ENCODE measurements around the gene JAKMIP3. TPM values are rescaled to one million over a fixed set of nuclear protein-coding genes. Genes with fewer than 3 reads are reported as not detected.
"Not testable (repeated sequence)": the region's sequence is repeated elsewhere in the genome, so short reads cannot be mapped to it uniquely, and the experiment has no call there.

Gene JAKMIP3
- total and polyA plus RNA-seq, 8 donors = 0.18 to 1.1 (median 0.44) TPM; not detected in 2

GRCh38 chr10:132075909-132076577, 10.3 kb downstream of the JAKMIP3 start:
- Histone ChIP-seq H3K4me3 (no peak overlapping the region), H3K9me3 (peaks cover 0 to 15% (median 7%) of the 10 kb centered on the region in 4 donors), H3K36me3 (no peaks in the 10 kb centered on the region), H3K27ac (no peak overlapping the region), H3K4me1 (no peaks in the 10 kb centered on the region), H3K27me3 (peaks cover 0 to 10% (median 3%) of the 10 kb centered on the region in 3 donors)
- TF ChIP-seq POLR2A (IDR thresholded peaks at IDR 0.05) (no peak), CTCF (IDR thresholded peaks at IDR 0.05) (no peak), EP300 (IDR thresholded peaks at IDR 0.05) (no peak), POLR2AphosphoS5 (IDR thresholded peaks at IDR 0.05) (no peak)
- peak in 1 of 2 donors; percentile 0 for DNase-seq
- WGBS, 5 donors = 71 to 78% (median 76%) methylated on average over 17 of the region's 17 CpGs
- intact Hi-C loops (cut with DNase I; ENCODE audit: low total_unique reads) = no loop called here

GRCh38 chr10:132076578-132077081, 10.9 kb downstream of the JAKMIP3 start:
- Histone ChIP-seq H3K4me1 (no peaks in the 10 kb centered on the region), H3K9me3 (peaks cover 0 to 15% (median 7%) of the 10 kb centered on the region in 4 donors), H3K27me3 (peaks cover 0 to 10% (median 3%) of the 10 kb centered on the region in 3 donors), H3K36me3 (no peaks in the 10 kb centered on the region), H3K4me3 (no peak overlapping the region), H3K27ac (no peak overlapping the region)
- WGBS, 5 donors = 85 to 90% (median 88%) methylated on average over 15 to 19 of the region's 19 CpGs
- intact Hi-C loops (cut with DNase I; ENCODE audit: low total_unique reads) = no loop called here
- peak in 1 of 2 donors; percentile 0 for DNase-seq
- TF ChIP-seq CTCF (IDR thresholded peaks at IDR 0.05) (no peak), POLR2A (IDR thresholded peaks at IDR 0.05) (no peak), POLR2AphosphoS5 (IDR thresholded peaks at IDR 0.05) (no peak), EP300 (IDR thresholded peaks at IDR 0.05) (no peak)

GRCh38 chr10:132077091-132077490, 11.3 kb downstream of the JAKMIP3 start:
- H3K4me3 ChIP-seq = no peak overlapping the region
- intact Hi-C loops (cut with DNase I; ENCODE audit: low total_unique reads) = no loop called here
- TF ChIP-seq POLR2AphosphoS5 (IDR thresholded peaks at IDR 0.05) (no peak), POLR2A (IDR thresholded peaks at IDR 0.05) (no peak), CTCF (IDR thresholded peaks at IDR 0.05) (no peak), EP300 (IDR thresholded peaks at IDR 0.05) (no peak)
- no peaks in the 10 kb centered on the region for H3K4me1 ChIP-seq
- H3K9me3 ChIP-seq = peaks cover 0 to 14% (median 4%) of the 10 kb centered on the region in 4 donors
- peaks cover 0 to 10% (median 3%) of the 10 kb centered on the region in 3 donors for H3K27me3 ChIP-seq
- H3K36me3 ChIP-seq = no peaks in the 10 kb centered on the region
- peak in 1 of 2 donors; percentile 0 for DNase-seq
- H3K27ac ChIP-seq = no peak overlapping the region
- WGBS, 5 donors = 72 to 92% (median 77%) methylated on average over 5 to 9 of the region's 9 CpGs

GRCh38 chr10:132078746-132079345, 13.1 kb downstream of the JAKMIP3 start:
- Histone ChIP-seq H3K36me3 (no peaks in the 10 kb centered on the region), H3K4me1 (no peaks in the 10 kb centered on the region), H3K9me3 (peaks cover 0 to under 1% (median 0%) of the 10 kb centered on the region in 4 donors), H3K4me3 (no peak overlapping the region), H3K27ac (no peak overlapping the region), H3K27me3 (peaks cover 0 to 10% (median 3%) of the 10 kb centered on the region in 3 donors)
- TF ChIP-seq POLR2A (IDR thresholded peaks at IDR 0.05) (no peak), POLR2AphosphoS5 (IDR thresholded peaks at IDR 0.05) (no peak), CTCF (IDR thresholded peaks at IDR 0.05) (no peak), EP300 (IDR thresholded peaks at IDR 0.05) (no peak)
- 65 to 89% (median 72%) methylated on average over 7 to 30 of the region's 30 CpGs for WGBS, 5 donors
- DNase-seq = peak in 1 of 2 donors; percentile 1
- intact Hi-C loops (cut with DNase I; ENCODE audit: low total_unique reads) = no loop called here

- DNase-seq; intact Hi-C loops (cut with DNase I; ENCODE audit: low total_unique reads); H3K27me3 ChIP-seq; H3K4me3 ChIP-seq; H3K36me3 ChIP-seq; H3K4me1 ChIP-seq; H3K27ac ChIP-seq: not testable (repeated sequence)
- peaks cover 0 to 15% (median 3%) of the 10 kb centered on the region in 4 donors for H3K9me3 ChIP-seq
- WGBS, 5 donors = 50 to 77% (median 61%) methylated on average over 2 of the region's 2 CpGs
Observed at GRCh38 chr10:132084384-132084783, 18.6 kb downstream of the JAKMIP3 start.

- H3K4me1 ChIP-seq; H3K4me3 ChIP-seq; H3K36me3 ChIP-seq; H3K27ac ChIP-seq; intact Hi-C loops (cut with DNase I; ENCODE audit: low total_unique reads); H3K9me3 ChIP-seq: not testable (repeated sequence)
- H3K27me3 ChIP-seq = peaks cover 0 to 18% (median 0%) of the 10 kb centered on the region in 3 donors
- 72 to 88% (median 84%) methylated on average over 7 to 10 of the region's 10 CpGs for WGBS, 5 donors
- peak in 1 of 2 donors; percentile 15 for DNase-seq
Observed at GRCh38 chr10:132093236-132093635, 27.5 kb downstream of the JAKMIP3 start.
